NCI-H1105 (cell line): ENCODE data around the gene NLRC5.

ENCODE experiments used
- DNase-seq: peaks from one replicate; lab custom pipeline; 2025; lab: John Stamatoyannopoulos, UW

NLRC5 gene

GRCh38 chr16:56988948-56989945 is at the start of gene NLRC5:
NLRC5 (plus strand) TSS chr16:56989557; CDS start chr16:57020713, 31,156 bp downstream.
- DNase-seq, result peak; percentile 42

- peak; percentile 60 for DNase-seq
These were observed 49.6 kb upstream of the NLRC5 start for GRCh38 chr16:56939801-56940200.

- DNase-seq, result no peak
These were observed 48.3 kb upstream of the NLRC5 start for GRCh38 chr16:56941092-56941491.

- DNase-seq, result no peak
These were observed 47.5 kb upstream of the NLRC5 start for GRCh38 chr16:56941856-56942331.

GRCh38 chr16:56943761-56944375 is 45.5 kb upstream of the NLRC5 start:
- no peak for DNase-seq

GRCh38 chr16:56944954-56945839 is 44.2 kb upstream of the NLRC5 start:
- DNase-seq, result no peak

- DNase-seq, result no peak
These were observed 43.4 kb upstream of the NLRC5 start for GRCh38 chr16:56945847-56946527.

- no peak for DNase-seq
These were observed 42.4 kb upstream of the NLRC5 start for GRCh38 chr16:56946767-56947603.

- no peak for DNase-seq
These were observed 41.8 kb upstream of the NLRC5 start for GRCh38 chr16:56947604-56947995.

GRCh38 chr16:56948234-56948633 is 41.1 kb upstream of the NLRC5 start:
- no peak for DNase-seq

- DNase-seq, result no peak
These were observed 39.3 kb upstream of the NLRC5 start for GRCh38 chr16:56950051-56950450.

- no peak for DNase-seq
These were observed 38.9 kb upstream of the NLRC5 start for GRCh38 chr16:56950455-56950854.

- DNase-seq, result no peak
These were observed 38.2 kb upstream of the NLRC5 start for GRCh38 chr16:56950881-56951771.

- DNase-seq, result no peak
These were observed 36.4 kb upstream of the NLRC5 start for GRCh38 chr16:56953006-56953405.

- DNase-seq, result no peak
These were observed 33.3 kb upstream of the NLRC5 start for GRCh38 chr16:56956076-56956475.

GRCh38 chr16:56956756-56957155 is 32.6 kb upstream of the NLRC5 start:
- no peak for DNase-seq

- DNase-seq, result no peak
These were observed 28.6 kb upstream of the NLRC5 start for GRCh38 chr16:56960681-56961281.

GRCh38 chr16:56961386-56961785 is 28.0 kb upstream of the NLRC5 start:
- DNase-seq, result no peak

GRCh38 chr16:56961851-56962281 is 27.5 kb upstream of the NLRC5 start, which contains the start of gene CETP:
CETP (plus strand) TSS chr16:56961950; CDS start chr16:56961980, 30 bp downstream.
- no peak for DNase-seq
